GM18505 (cell line): ENCODE measurements around the gene AMZ1.

Experiments used
- ATAC-seq: cut with Tn5 transposase; IDR thresholded peaks from one replicate; pipeline ENCODE4 v1.9.1; 2021; ENCODE audit not compliant: unreplicated experiment
- POLR2A ChIP-seq: IDR thresholded peaks from 4 replicates; pipeline ENCODE4 v1.6.1; 2011; ENCODE audit warnings: borderline replicate concordance; ENCODE audit not compliant: insufficient read depth, insufficient read length; ENCODE audit errors: extremely low read depth

AMZ1 gene

GRCh38 chr7:2657208-2657607, 30.8 kb upstream of the AMZ1 start:
- ATAC-seq = no peak
- TF ChIP-seq POLR2A = no peak

GRCh38 chr7:2657920-2658671, 29.9 kb upstream of the AMZ1 start:
- no peak for TF ChIP-seq POLR2A
- ATAC-seq = no peak

GRCh38 chr7:2658941-2659340, 29.1 kb upstream of the AMZ1 start:
- ATAC-seq = no peak
- no peak for TF ChIP-seq POLR2A

- ATAC-seq = no peak
- TF ChIP-seq POLR2A = no peak
Observed at GRCh38 chr7:2659556-2660358, 28.2 kb upstream of the AMZ1 start.

DNA sequence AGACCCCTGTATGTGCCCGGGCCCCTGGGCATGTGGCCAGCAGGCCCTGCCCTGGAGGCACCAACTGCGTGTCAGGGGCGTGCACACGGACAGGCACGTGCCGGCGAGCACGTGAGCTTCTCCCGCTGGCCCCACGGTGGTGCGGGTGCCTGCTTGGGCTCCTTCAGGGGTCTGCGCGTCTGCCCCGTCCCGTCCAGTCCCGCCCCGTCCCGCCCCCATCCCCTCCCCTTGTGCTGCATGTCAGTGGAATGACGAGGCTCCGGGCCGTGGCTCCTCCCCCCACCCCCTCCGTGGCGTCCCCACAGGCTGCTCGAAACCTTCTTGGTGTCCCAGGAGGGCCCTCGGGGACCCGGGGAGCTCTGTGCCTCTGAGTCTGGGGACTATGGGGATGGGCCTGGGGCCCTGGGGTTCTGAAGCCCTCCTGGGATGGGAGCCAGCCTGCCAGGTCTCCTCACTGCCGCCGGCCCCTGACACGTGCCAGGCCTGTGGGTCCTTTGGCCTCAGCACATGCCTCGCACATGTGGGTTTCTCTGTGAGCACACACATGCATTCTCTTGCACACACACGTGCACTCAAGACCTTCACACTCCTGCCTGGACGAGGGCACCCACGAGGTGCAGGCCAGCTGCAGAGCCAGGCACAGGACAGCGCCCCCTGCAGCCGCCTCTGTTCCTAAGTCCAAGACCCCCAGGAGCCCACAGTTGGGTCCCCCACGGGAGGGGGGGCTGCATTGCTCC, 27.5 kb upstream of the AMZ1 start:
- ATAC-seq = no peak
- TF ChIP-seq POLR2A = no peak

DNA sequence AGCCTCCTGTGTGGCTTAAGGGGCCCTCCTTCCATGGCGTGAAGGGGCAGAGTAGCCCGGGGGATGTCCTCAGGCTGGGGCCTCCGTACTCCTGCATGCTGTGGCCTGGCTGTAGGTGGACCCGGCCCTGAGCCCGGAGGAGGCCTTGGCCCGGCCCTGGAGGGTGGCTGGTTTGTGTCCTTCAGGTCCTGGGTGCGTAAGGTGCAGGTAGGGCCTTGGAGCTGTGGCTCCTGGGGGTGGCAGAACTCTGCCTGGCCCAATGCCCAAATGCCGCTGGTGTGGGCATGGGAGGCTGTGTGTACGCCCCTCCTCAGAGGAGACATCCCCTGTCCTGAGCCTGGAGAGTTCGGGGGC, 26.9 kb upstream of the AMZ1 start:
- ATAC-seq = no peak
- no peak for TF ChIP-seq POLR2A

- no peak for TF ChIP-seq POLR2A
- no peak for ATAC-seq
Observed at GRCh38 chr7:2661602-2662272, 26.3 kb upstream of the AMZ1 start.

- no peak for TF ChIP-seq POLR2A
- ATAC-seq = no peak
Observed at GRCh38 chr7:2662273-2663120, 25.5 kb upstream of the AMZ1 start.

DNA sequence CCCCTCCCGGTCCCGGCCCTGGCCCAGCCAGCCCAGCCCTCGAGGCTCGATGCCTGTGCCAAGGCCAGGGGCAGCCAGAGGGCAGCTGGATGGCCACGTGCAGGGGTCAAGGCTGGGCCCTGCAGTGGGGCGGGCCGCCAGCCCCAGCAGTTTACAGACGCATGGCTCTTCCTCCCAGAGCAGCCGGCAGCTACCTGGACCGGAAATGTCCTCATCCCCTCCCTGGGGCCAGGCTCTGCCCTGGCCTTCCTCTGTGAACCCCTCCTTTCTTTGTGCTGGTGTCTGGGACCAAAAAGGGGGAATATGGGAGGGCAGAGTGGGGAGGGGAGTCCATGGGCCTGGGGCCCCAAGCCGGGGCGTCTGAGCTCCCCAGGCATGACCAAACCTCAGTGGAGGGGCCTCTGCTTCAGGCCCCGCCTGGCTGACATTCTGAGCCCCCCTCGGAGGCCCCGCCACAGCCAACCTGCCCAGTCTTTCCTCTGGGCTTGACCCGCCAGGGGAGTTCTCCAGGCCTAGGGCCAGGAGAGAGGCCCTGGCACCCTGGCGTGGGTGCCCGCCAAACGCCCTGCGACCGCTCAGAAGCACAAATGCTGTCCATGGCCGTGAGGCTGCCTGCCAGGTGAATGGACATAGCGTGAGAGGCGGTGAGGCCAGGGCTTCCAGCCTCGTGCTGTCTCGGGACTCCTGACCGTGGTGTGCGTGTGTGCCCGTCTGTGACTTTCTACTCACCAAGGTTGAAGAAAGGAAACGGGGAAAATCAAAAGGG, 24.7 kb upstream of the AMZ1 start:
- no peak for TF ChIP-seq POLR2A
- no peak for ATAC-seq

DNA sequence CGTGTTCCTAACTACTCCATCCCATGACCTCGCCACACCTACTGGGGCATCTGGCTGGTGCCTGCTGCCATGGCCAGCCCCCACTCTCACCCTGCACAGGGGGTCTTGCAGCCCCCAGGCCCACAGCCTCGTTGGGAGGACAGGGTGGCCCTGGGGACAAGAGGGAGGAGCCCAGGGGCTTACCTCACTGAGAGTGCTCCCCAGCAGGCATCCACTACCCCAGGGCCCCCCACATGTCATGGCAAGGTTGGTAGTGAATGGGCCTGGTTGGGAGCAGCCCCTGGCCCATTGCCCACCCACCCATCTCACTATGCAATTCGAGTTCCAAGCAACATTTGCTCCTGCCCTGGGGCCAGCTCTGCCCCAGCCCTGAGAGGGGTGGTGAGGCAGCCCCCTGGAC, 24.0 kb upstream of the AMZ1 start:
- no peak for ATAC-seq
- no peak for TF ChIP-seq POLR2A

- no peak for ATAC-seq
- TF ChIP-seq POLR2A = no peak
Observed at GRCh38 chr7:2665359-2665791, 22.6 kb upstream of the AMZ1 start.

- TF ChIP-seq POLR2A = no peak
- no peak for ATAC-seq
Observed at GRCh38 chr7:2666155-2666554, 21.8 kb upstream of the AMZ1 start.
